BJ (cell line): ENCODE data around the gene LRRC74B. TPM values are rescaled to one million over a fixed set of nuclear protein-coding genes. Genes with fewer than 3 reads are reported as not detected.
"Not testable (repeated sequence)": the region's sequence is repeated elsewhere in the genome, so short reads cannot be mapped to it uniquely, and the experiment has no call there.

ENCODE experiments used
- CTCF ChIA-PET: fragments of 350-600 bp; formaldehyde crosslinking; extraction: SDS; loops from one replicate; lab custom pipeline; 2021; ENCODE audit warnings: antibody characterized with exemption, inconsistent platforms; lab: Yijun Ruan, JAX
- POLR2A ChIA-PET: fragments of 300-600 bp; sonication (Branson Sonifier 250); formaldehyde crosslinking; extraction: SDS; loops from one replicate; lab custom pipeline; 2021; ENCODE audit warnings: antibody characterized with exemption; lab: Charles Lee
- DNase-seq: peaks from one replicate; pipeline ENCODE4 v3.0.0-alpha.2; 2011; ENCODE audit warnings: low read depth
- H3K27me3 ChIP-seq: 2 replicates; pipeline ENCODE4 v1.6.0; 2011; ENCODE audit warnings: low read length; ENCODE audit not compliant: control insufficient read depth, insufficient read depth
- H3K36me3 ChIP-seq: 2 replicates; pipeline ENCODE4 v1.5.1; 2011; ENCODE audit warnings: low read length; ENCODE audit not compliant: control insufficient read depth, insufficient read depth
- H3K4me3 ChIP-seq: 2 replicates; pipeline ENCODE4 v1.5.1; 2011; ENCODE audit warnings: low read depth, mild to moderate bottlenecking, control low read depth, low read length
- CTCF ChIP-seq: IDR thresholded peaks from 2 replicates; pipeline ENCODE4 v1.5.1; 2011; ENCODE audit warnings: low read depth, mild to moderate bottlenecking, control low read depth, inconsistent platforms, low read length, moderate library complexity; ENCODE audit not compliant: insufficient read depth
- polyA plus RNA-seq: library from polyadenylated mRNA; depleted of rRNA; stranded (reverse); fragments of >200 nt; gene quantifications from 2 replicates; pipeline ENCODE4 v1.2.3, GENCODE V29; 2011

Gene LRRC74B
- polyA plus RNA-seq, 1 experiment: not detected

GRCh38 chr22:21052715-21053459 is 7.1 kb downstream of the LRRC74B start:
- Histone ChIP-seq H3K27me3 (no peaks in the 10 kb centered on the region), H3K36me3 (no peaks in the 10 kb centered on the region), H3K4me3 (no peak overlapping the region)
- ChIA-PET CTCF (interaction anchor here (1.6 kb wide), 1 partner anchor 11 kb away, joined by 4 read pairs; no protein-coding TSS in a partner anchor), POLR2A (no interaction called here)
- no peak for DNase-seq
- no peak for TF ChIP-seq CTCF

GRCh38 chr22:21054046-21054713 is 8.4 kb downstream of the LRRC74B start:
- ChIA-PET POLR2A (no interaction called here), CTCF (no interaction called here)
- no peak for DNase-seq
- H3K4me3 ChIP-seq: no peak overlapping the region
- no peak for TF ChIP-seq CTCF
- no peaks in the 10 kb centered on the region for H3K27me3 ChIP-seq
- no peaks in the 10 kb centered on the region for H3K36me3 ChIP-seq

GRCh38 chr22:21054714-21055563 is 9.2 kb downstream of the LRRC74B start:
- Histone ChIP-seq H3K4me3 (no peak overlapping the region), H3K27me3 (no peaks in the 10 kb centered on the region), H3K36me3 (no peaks in the 10 kb centered on the region)
- POLR2A ChIA-PET: no interaction called here
- no peak for TF ChIP-seq CTCF
- no peak for DNase-seq
- CTCF ChIA-PET: no interaction called here

GRCh38 chr22:21055564-21055834 is 9.8 kb downstream of the LRRC74B start:
- no peaks in the 10 kb centered on the region for H3K36me3 ChIP-seq
- no peak for DNase-seq
- H3K4me3 ChIP-seq: no peak overlapping the region
- no peaks in the 10 kb centered on the region for H3K27me3 ChIP-seq
- TF ChIP-seq CTCF: no peak
- CTCF ChIA-PET: interaction anchor here (1.3 kb wide), 1 partner anchor 10 kb away, joined by 4 read pairs; no protein-coding TSS in a partner anchor
- POLR2A ChIA-PET: no interaction called here

GRCh38 chr22:21055880-21056319 is 10.2 kb downstream of the LRRC74B start:
- ChIA-PET POLR2A (no interaction called here), CTCF (interaction anchor here (1.3 kb wide), 1 partner anchor 10 kb away, joined by 4 read pairs; no protein-coding TSS in a partner anchor)
- Histone ChIP-seq H3K4me3 (no peak overlapping the region), H3K36me3 (no peaks in the 10 kb centered on the region), H3K27me3 (no peaks in the 10 kb centered on the region)
- TF ChIP-seq CTCF: no peak
- no peak for DNase-seq

GRCh38 chr22:21060363-21060762 is 14.6 kb downstream of the LRRC74B start:
- H3K4me3 ChIP-seq, H3K27me3 ChIP-seq, CTCF ChIA-PET, POLR2A ChIA-PET, DNase-seq, H3K36me3 ChIP-seq: not testable (repeated sequence)

- CTCF ChIA-PET, H3K36me3 ChIP-seq, H3K4me3 ChIP-seq, POLR2A ChIA-PET, H3K27me3 ChIP-seq, DNase-seq: not testable (repeated sequence)
These were observed 16.0 kb downstream of the LRRC74B start for GRCh38 chr22:21061660-21062321.
